GM12878 (cell line): Measurements from ENCODE around the gene RBPMS2. TPM values are rescaled to one million over a fixed set of nuclear protein-coding genes. Genes with fewer than 3 reads are reported as not detected.

Source experiments
- ATAC-seq: fragments of 200-7000 bp; cut with Tn5 transposase; 3 replicates; pipeline ENCODE4 v1.9.1; 2020; ENCODE audit warnings: mild to moderate bottlenecking, moderate library complexity
- BruUV-seq: library from RNA; stranded (reverse); fragments of 400-500 nt; replicated peaks from 2 replicates; lab custom pipeline; 2021; lab: Mats Ljungman, UMichigan
- CTCF ChIA-PET: fragments of 300-600 bp; sonication (Branson Sonifier 250); formaldehyde crosslinking; extraction: SDS; loops from one replicate; lab custom pipeline; 2021; ENCODE audit warnings: inconsistent platforms; lab: Yijun Ruan, JAX
- POLR2A ChIA-PET: fragments of 350-600 bp; formaldehyde crosslinking; extraction: SDS; loops from one replicate; lab custom pipeline; 2021; ENCODE audit warnings: inconsistent platforms; lab: Charles Lee
- RAD21 ChIA-PET: fragments of 300-600 bp; sonication (Branson Sonifier 250); formaldehyde crosslinking; loops from one replicate; lab custom pipeline; 2023; ENCODE audit warnings: antibody characterized with exemption; ENCODE audit not compliant: unreplicated experiment; lab: Charles Lee
- SMC1A ChIA-PET: fragments of 300-600 bp; sonication (Branson Sonifier 250); formaldehyde crosslinking; loops from one replicate; lab custom pipeline; 2023; ENCODE audit not compliant: unreplicated experiment, uncharacterized antibody; lab: Charles Lee
- DNase-seq: peaks from one replicate; pipeline ENCODE4 v3.0.0-alpha.2; 2011; ENCODE audit warnings: low read depth, low spot score
- FAIRE-seq: peaks from 3 replicates; lab custom pipeline; 2011; peaks lifted over from hg19 to GRCh38; lab: Jason Lieb, UNC
- H2AFZ ChIP-seq: 2 replicates; pipeline ENCODE4 v1.6.0; 2011; ENCODE audit warnings: low read depth, low read length, control low read depth; ENCODE audit not compliant: control insufficient read depth
- H3K27ac ChIP-seq: 2 replicates; pipeline ENCODE4 v1.5.1; 2011; ENCODE audit warnings: control low read depth; ENCODE audit not compliant: control insufficient read depth, insufficient read depth
- H3K27me3 ChIP-seq, 2 experiments: replicated peaks in 1 of 2; 2 replicates each; pipeline versions ENCODE4 v1.6.0 to v1.6.1; 2011; ENCODE audit warnings: low read length in 1 of 2; ENCODE audit not compliant: control insufficient read depth in 2 of 2, insufficient read depth in 2 of 2
- H3K36me3 ChIP-seq, 2 experiments: 2 replicates each; pipeline ENCODE4 v1.5.1; 2011; ENCODE audit warnings: low read length in 1 of 2; ENCODE audit not compliant: control insufficient read depth in 2 of 2, insufficient read depth in 2 of 2
- H3K4me1 ChIP-seq: 2 replicates; pipeline ENCODE4 v1.6.1; 2011; ENCODE audit warnings: mild to moderate bottlenecking, low read length, moderate library complexity, mixed read lengths; ENCODE audit not compliant: control insufficient read depth, insufficient read depth
- H3K4me2 ChIP-seq: 2 replicates; pipeline ENCODE4 v1.6.0; 2011; ENCODE audit warnings: control low read depth; ENCODE audit not compliant: control insufficient read depth, insufficient read depth
- H3K4me3 ChIP-seq: fragments of 200-600 bp; sonication (generic); 2 replicates; pipeline ENCODE4 v1.5.1; 2016
- H3K79me2 ChIP-seq: 2 replicates; pipeline ENCODE4 v1.6.0; 2011; ENCODE audit warnings: low read length; ENCODE audit not compliant: control insufficient read depth, insufficient read depth
- H3K9ac ChIP-seq: 2 replicates; pipeline ENCODE4 v1.8.0; 2011; ENCODE audit warnings: low read length, control low read depth, mixed read lengths; ENCODE audit not compliant: control insufficient read depth, insufficient read depth
- H3K9me3 ChIP-seq: replicated peaks from 3 replicates; pipeline ENCODE4 v1.5.1; 2011; ENCODE audit warnings: mild to moderate bottlenecking, low read length; ENCODE audit not compliant: control insufficient read depth, insufficient read depth
- H4K20me1 ChIP-seq: 2 replicates; pipeline ENCODE4 v1.6.0; 2011; ENCODE audit not compliant: control insufficient read depth, insufficient read depth
- EZH2 ChIP-seq: IDR thresholded peaks from 2 replicates; pipeline ENCODE4 v1.6.1; 2012; ENCODE audit warnings: low read depth, mild to moderate bottlenecking, control low read depth, inconsistent platforms, low read length, borderline replicate concordance; ENCODE audit not compliant: control insufficient read depth
- IRF5 ChIP-seq: fragments of 450-650 bp; IDR thresholded peaks from 2 replicates; pipeline ENCODE4 v1.6.1; 2017; ENCODE audit warnings: borderline replicate concordance
- MYC ChIP-seq: IDR thresholded peaks from 2 replicates; pipeline ENCODE4 v1.6.1; 2011; ENCODE audit warnings: mild to moderate bottlenecking, low read length, moderate library complexity, inconsistent platforms; ENCODE audit not compliant: insufficient read depth, insufficient replicate concordance, insufficient read length, severe bottlenecking
- NBN ChIP-seq: fragments of 450-650 bp; IDR thresholded peaks from 2 replicates; pipeline ENCODE4 v1.6.1; 2016
- SMAD1 ChIP-seq: fragments of 450-650 bp; IDR thresholded peaks from 2 replicates; pipeline ENCODE4 v1.6.1; 2018; ENCODE audit warnings: mild to moderate bottlenecking, low read depth; ENCODE audit not compliant: partially characterized antibody
- WGBS: methylation state at CpG from one replicate; pipeline ENCODE4 v1.1.6; 2016; ENCODE audit warnings: low lambda C conversion rate; ENCODE audit not compliant: insufficient replicate concordance, insufficient coverage; ENCODE audit errors: missing lambda C conversion rate; 5-methylcytosine and 5-hydroxymethylcytosine counted together
- in situ Hi-C: fragments of 300-500 bp; cut with MboI; formaldehyde crosslinking; loops from 9 replicates; pipeline ENCODE4 v1.14.3; 2018; ENCODE audit warnings: mixed read lengths
- intact Hi-C: fragments of 100-400 bp; cut with micrococcal nuclease; formaldehyde crosslinking; loops from one replicate; pipeline ENCODE4 v1.14.2; 2022; ENCODE audit not compliant: unreplicated experiment
- polyA plus RNA-seq, 11 experiments: library from polyadenylated mRNA; depleted of rRNA in 4 of 11; unstranded in 6 of 11; stranded (reverse) in 5 of 11; fragments of >200 nt; fragmentation: Nextera tagmentation in 4 of 11; fragmentation: Illumina TruSeq in 1 of 11; extraction: Ambion mirVana in 4 of 11; extraction: Trizol in 1 of 11; gene quantifications; 1 replicate in 1 of 11; 2 replicates in 10 of 11; pipeline versions ENCODE4 v1.2.1 to v1.2.3, GENCODE V29; 2011 to 2016; ENCODE audit warnings: inconsistent platforms in 2 of 11, missing spikeins in 2 of 11, low read depth in 1 of 11
- total RNA-seq, 4 experiments: library from RNA; depleted of rRNA in 3 of 4; stranded (reverse); fragments of >200 nt in 3 of 4; fragmentation: Illumina TruSeq in 1 of 4; extraction: Trizol in 1 of 4; gene quantifications; 2 replicates each; pipeline versions ENCODE4 v1.2.1 to v1.2.3, GENCODE V29; 2013 to 2021

The RBPMS2 gene
- total and polyA plus RNA-seq, 10 of the 15 experiments (the other 5 are each of a cell fraction or from before 2014, with no cell fraction given), result 0.06 to 0.31 (median 0.19) TPM; not detected in 3

- no peak overlapping the region for H3K9ac ChIP-seq
These were observed 1.3 kb downstream of the RBPMS2 start for GRCh38 chr15:64774037-64774628.

More at GRCh38 chr15:64774037-64774628, 1.3 kb downstream of the RBPMS2 start:
- CTCF ChIA-PET, result no interaction called here
- H3K27me3 ChIP-seq, result peaks cover 10 to 17% of the 10 kb centered on the region in 2 experiments
- TF ChIP-seq NBN (no peak), SMAD1 (no peak), IRF5 (no peak), MYC (no peak), EZH2 (no peak)
- TF ChIP-seq, all 136 proteins: peak for 0
- BruUV-seq, result no TSS peak
- ChIA-PET RAD21 (no interaction called here), SMC1A (interaction anchor here (0.8 kb wide), 1 partner anchor 62 kb away, joined by 3 read pairs; no protein-coding TSS in a partner anchor), POLR2A (interaction anchor here (0.5 kb wide), 1 partner anchor 475 kb away, joined by 4 read pairs; no protein-coding TSS in a partner anchor)
- in situ Hi-C loops, result no loop called here
- Histone ChIP-seq H3K4me1 (no peaks in the 10 kb centered on the region), H3K4me2 (no peak overlapping the region), H4K20me1 (no peaks in the 10 kb centered on the region), H2AFZ (no peak overlapping the region), H3K9me3 (no peaks in the 10 kb centered on the region), H3K36me3 (no peaks in the 10 kb centered on the region), H3K27ac (no peak overlapping the region), H3K4me3 (no peak overlapping the region), H3K79me2 (no peaks in the 10 kb centered on the region)
- no peak for ATAC-seq
- no peak for FAIRE-seq
- no peak for DNase-seq
- WGBS, result 90% methylated on average over 21 of the region's 21 CpGs
- intact Hi-C loops, result no loop called here
